ENCODE data around the gene PCSK5.

DNA sequence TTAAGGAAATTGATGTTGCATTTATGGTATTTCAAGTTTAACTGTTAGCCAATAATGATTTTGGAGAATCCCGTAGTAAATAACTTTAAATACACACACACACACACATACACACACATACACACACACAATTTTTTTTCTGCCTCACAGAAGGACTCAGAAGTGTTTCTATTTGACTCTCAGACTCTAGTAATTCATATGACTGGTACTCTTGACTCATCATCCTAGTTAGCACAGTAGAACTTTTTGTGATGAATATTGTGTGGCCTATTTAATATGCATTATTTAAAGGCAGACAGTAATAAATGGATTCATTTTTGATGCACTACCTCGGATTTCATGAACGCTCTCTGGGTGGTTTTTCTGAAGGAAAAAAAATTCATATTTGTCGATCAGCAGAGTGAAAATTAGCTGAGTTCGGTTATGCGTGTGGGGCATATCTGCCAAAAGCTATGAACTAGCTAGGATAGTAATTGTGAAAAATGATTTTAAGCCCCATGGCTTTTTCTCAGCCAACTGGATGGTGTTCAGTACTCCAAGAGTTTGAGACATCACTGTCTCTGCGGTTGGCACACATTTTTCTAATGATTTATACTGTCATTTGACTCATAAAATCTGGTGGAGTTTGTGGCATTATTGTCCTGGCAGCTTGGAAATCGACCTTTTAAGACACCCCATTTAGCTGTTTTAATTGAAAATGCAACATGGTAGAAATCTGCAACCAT is 102.2 kb downstream of the PCSK5 start:
- TF ChIP-seq YY1 (IDR thresholded peaks at IDR 0.05; ENCODE audit: low read depth) (no peak), FOXM1 (IDR thresholded peaks at IDR 0.05; ENCODE audit: borderline replicate concordance, low read depth) (no peak), EP300 (IDR thresholded peaks at IDR 0.05; ENCODE audit: borderline replicate concordance) (no peak), TEAD4 (IDR thresholded peaks at IDR 0.05) (no peak), TAF1 (IDR thresholded peaks at IDR 0.05; ENCODE audit: low read depth) (no peak), CEBPB (IDR thresholded peaks at IDR 0.05) (no peak), NFIC (IDR thresholded peaks at IDR 0.05) (no peak), CREB1 (IDR thresholded peaks at IDR 0.05; ENCODE audit: low read depth) (no peak)
- TF ChIP-seq, protein P1, sequence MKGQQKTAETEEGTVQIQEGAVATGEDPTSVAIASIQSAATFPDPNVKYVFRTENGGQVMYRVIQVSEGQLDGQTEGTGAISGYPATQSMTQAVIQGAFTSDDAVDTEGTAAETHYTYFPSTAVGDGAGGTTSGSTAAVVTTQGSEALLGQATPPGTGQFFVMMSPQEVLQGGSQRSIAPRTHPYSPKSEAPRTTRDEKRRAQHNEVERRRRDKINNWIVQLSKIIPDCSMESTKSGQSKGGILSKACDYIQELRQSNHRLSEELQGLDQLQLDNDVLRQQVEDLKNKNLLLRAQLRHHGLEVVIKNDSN (IDR thresholded peaks at IDR 0.05) = no peak
- TF ChIP-seq, protein P2, sequence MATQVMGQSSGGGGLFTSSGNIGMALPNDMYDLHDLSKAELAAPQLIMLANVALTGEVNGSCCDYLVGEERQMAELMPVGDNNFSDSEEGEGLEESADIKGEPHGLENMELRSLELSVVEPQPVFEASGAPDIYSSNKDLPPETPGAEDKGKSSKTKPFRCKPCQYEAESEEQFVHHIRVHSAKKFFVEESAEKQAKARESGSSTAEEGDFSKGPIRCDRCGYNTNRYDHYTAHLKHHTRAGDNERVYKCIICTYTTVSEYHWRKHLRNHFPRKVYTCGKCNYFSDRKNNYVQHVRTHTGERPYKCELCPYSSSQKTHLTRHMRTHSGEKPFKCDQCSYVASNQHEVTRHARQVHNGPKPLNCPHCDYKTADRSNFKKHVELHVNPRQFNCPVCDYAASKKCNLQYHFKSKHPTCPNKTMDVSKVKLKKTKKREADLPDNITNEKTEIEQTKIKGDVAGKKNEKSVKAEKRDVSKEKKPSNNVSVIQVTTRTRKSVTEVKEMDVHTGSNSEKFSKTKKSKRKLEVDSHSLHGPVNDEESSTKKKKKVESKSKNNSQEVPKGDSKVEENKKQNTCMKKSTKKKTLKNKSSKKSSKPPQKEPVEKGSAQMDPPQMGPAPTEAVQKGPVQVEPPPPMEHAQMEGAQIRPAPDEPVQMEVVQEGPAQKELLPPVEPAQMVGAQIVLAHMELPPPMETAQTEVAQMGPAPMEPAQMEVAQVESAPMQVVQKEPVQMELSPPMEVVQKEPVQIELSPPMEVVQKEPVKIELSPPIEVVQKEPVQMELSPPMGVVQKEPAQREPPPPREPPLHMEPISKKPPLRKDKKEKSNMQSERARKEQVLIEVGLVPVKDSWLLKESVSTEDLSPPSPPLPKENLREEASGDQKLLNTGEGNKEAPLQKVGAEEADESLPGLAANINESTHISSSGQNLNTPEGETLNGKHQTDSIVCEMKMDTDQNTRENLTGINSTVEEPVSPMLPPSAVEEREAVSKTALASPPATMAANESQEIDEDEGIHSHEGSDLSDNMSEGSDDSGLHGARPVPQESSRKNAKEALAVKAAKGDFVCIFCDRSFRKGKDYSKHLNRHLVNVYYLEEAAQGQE (IDR thresholded peaks at IDR 0.05; ENCODE audit: low read depth) = no peak
- TF ChIP-seq, protein P3, sequence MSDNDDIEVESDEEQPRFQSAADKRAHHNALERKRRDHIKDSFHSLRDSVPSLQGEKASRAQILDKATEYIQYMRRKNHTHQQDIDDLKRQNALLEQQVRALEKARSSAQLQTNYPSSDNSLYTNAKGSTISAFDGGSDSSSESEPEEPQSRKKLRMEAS (IDR thresholded peaks at IDR 0.05) = no peak

All from Ishikawa (cell line).